K562 (cell line): ENCODE data around the gene OCEL1. TPM values are rescaled to one million over a fixed set of nuclear protein-coding genes. Genes with fewer than 3 reads are reported as not detected.
A peak's percentile ranks its signal among the peaks of the same experiment; 100 is the strongest.
"Not testable (repeated sequence)": the region's sequence is repeated elsewhere in the genome, so short reads cannot be mapped to it uniquely, and the experiment has no call there.

Experiments used
- ATAC-seq: fragments of 200-7000 bp; cut with Tn5 transposase; 3 replicates; pipeline ENCODE4 v1.9.1; 2020; ENCODE audit warnings: moderate library complexity
- BruUV-seq: library from RNA; stranded (reverse); fragments of 400-500 nt; replicated peaks from 2 replicates; lab custom pipeline; 2021; lab: Mats Ljungman, UMichigan
- CTCF ChIA-PET: fragments of 300-600 bp; formaldehyde crosslinking; extraction: SDS; loops from one replicate; lab custom pipeline; 2021; ENCODE audit warnings: low intra/inter-chr PET ratio; lab: Yijun Ruan, JAX
- POLR2A ChIA-PET: fragments of 300-600, 350-650 bp; sonication (Branson Sonifier 250); formaldehyde crosslinking; extraction: SDS; loops from one replicate; lab custom pipeline; 2021; ENCODE audit warnings: antibody characterized with exemption, inconsistent platforms; lab: Yijun Ruan, JAX
- DNase-seq, 4 experiments: peaks; one replicate each; pipeline versions ENCODE4 v3.0.0 to v3.0.0-alpha.2; 2011 to 2018; ENCODE audit warnings: low spot score in 3 of 4, mixed read lengths in 3 of 4; ENCODE audit errors: extremely low read depth in 1 of 4
- FAIRE-seq: peaks from 2 replicates; lab custom pipeline; 2011; peaks lifted over from hg19 to GRCh38; lab: Jason Lieb, UNC
- H2AFZ ChIP-seq: 2 replicates; pipeline ENCODE4 v1.6.0; 2011; ENCODE audit warnings: low read depth, low read length, control low read depth, inconsistent platforms
- H3K27ac ChIP-seq: fragments of 200-600 bp; 3 replicates; pipeline ENCODE4 v1.8.0; 2011; ENCODE audit warnings: low read depth, mild to moderate bottlenecking, control low read depth, inconsistent platforms, low read length, moderate library complexity, mixed read lengths; ENCODE audit errors: extremely low read depth
- H3K27me3 ChIP-seq, 2 experiments: fragments of 300-600 bp in 1 of 2; 2 replicates in 1 of 2; 3 replicates in 1 of 2; pipeline versions ENCODE4 v1.6.0 to v1.8.0; 2011; ENCODE audit warnings: inconsistent platforms in 2 of 2, low read length in 2 of 2, mild to moderate bottlenecking in 1 of 2, mixed read lengths in 1 of 2, moderate library complexity in 1 of 2; ENCODE audit not compliant: control insufficient read depth in 2 of 2, insufficient read depth in 2 of 2
- H3K36me3 ChIP-seq: fragments of 300-600 bp; 3 replicates; pipeline ENCODE4 v1.8.0; 2011; ENCODE audit warnings: mild to moderate bottlenecking, low read length, inconsistent platforms; ENCODE audit not compliant: control insufficient read depth, insufficient read depth
- H3K4me1 ChIP-seq, 2 experiments: fragments of 200-600 bp in 1 of 2; replicated peaks in 1 of 2; 2 replicates in 1 of 2; 3 replicates in 1 of 2; pipeline versions ENCODE4 v1.5.1 to v1.8.0; 2011; ENCODE audit warnings: inconsistent platforms in 2 of 2, low read length in 2 of 2, mild to moderate bottlenecking in 1 of 2, mixed read lengths in 1 of 2, moderate library complexity in 1 of 2; ENCODE audit not compliant: control insufficient read depth in 2 of 2, insufficient read depth in 2 of 2
- H3K4me2 ChIP-seq: 2 replicates; pipeline ENCODE4 v1.6.1; 2011; ENCODE audit warnings: low read length, control low read depth, inconsistent platforms, mixed read lengths; ENCODE audit not compliant: insufficient read depth
- H3K4me3 ChIP-seq: fragments of 200-600 bp; sonication (generic), shearing (Covaris generic); 2 replicates; pipeline ENCODE4 v1.5.1; 2016; ENCODE audit warnings: control low read depth, inconsistent platforms
- H3K79me2 ChIP-seq: fragments of 200-600 bp; 3 replicates; pipeline ENCODE4 v1.8.0; 2011; ENCODE audit warnings: low read length, inconsistent platforms; ENCODE audit not compliant: control insufficient read depth, insufficient read depth
- H3K9ac ChIP-seq, 2 experiments: 2 replicates each; pipeline versions ENCODE4 v1.6.0 to v1.6.1; 2011; ENCODE audit warnings: low read depth in 2 of 2, low read length in 2 of 2, control low read depth in 1 of 2, inconsistent platforms in 1 of 2, mild to moderate bottlenecking in 1 of 2, mixed read lengths in 1 of 2; ENCODE audit not compliant: insufficient read depth in 1 of 2
- H3K9me1 ChIP-seq: one replicate; pipeline ENCODE4 v1.6.0; 2011; ENCODE audit warnings: inconsistent platforms, mild to moderate bottlenecking, low read length, moderate library complexity; ENCODE audit not compliant: control insufficient read depth, insufficient read depth
- H3K9me3 ChIP-seq: replicated peaks from 2 replicates; pipeline ENCODE4 v1.5.1; 2011; ENCODE audit warnings: low read depth, low read length, inconsistent platforms; ENCODE audit not compliant: control insufficient read depth, insufficient read depth
- H4K20me1 ChIP-seq: replicated peaks from 2 replicates; pipeline ENCODE4 v1.6.1; 2011; ENCODE audit warnings: low read length, inconsistent platforms, mixed read lengths; ENCODE audit not compliant: control insufficient read depth, insufficient read depth
- RBFOX2 ChIP-seq: fragments of 200-400 bp; formaldehyde crosslinking; IDR thresholded peaks from 2 replicates; pipeline ENCODE4 v1.6.1; 2017; ENCODE audit warnings: low read depth, mild to moderate bottlenecking, low read length, moderate library complexity
- ZNF121 ChIP-seq: sonication (generic); formaldehyde crosslinking; conservative IDR thresholded peaks from 2 replicates; pipeline ENCODE4 v1.8.0; 2022; ENCODE audit warnings: missing genetic modification reagents
- ZNF589 ChIP-seq: fragments of 200-800 bp; sonication (Bioruptor generic); IDR thresholded peaks from 2 replicates; pipeline ENCODE4 v1.6.1; 2016; ENCODE audit warnings: low read depth, missing genetic modification characterization, missing compliant biosample characterization
- WGBS: fragments of 100-300 bp; shearing (Covaris generic); methylation state at CpG from one replicate; pipeline ENCODE4 v1.1.6; 2016; ENCODE audit warnings: low coverage, mixed read lengths; ENCODE audit not compliant: insufficient coverage; ENCODE audit errors: missing lambda C conversion rate; 5-methylcytosine and 5-hydroxymethylcytosine counted together
- in situ Hi-C: fragments of 300-500 bp; cut with MboI; formaldehyde crosslinking; loops from 4 replicates; pipeline ENCODE4 v1.15.0; 2018; ENCODE audit warnings: inconsistent platforms, mixed read lengths
- intact Hi-C: fragments of 100-400 bp; cut with micrococcal nuclease; formaldehyde crosslinking; loops from 2 replicates; pipeline ENCODE4 v1.14.2; 2022
- polyA plus RNA-seq, 8 experiments: library from polyadenylated mRNA; depleted of rRNA in 4 of 8; stranded (reverse) in 5 of 8; unstranded in 3 of 8; fragments of >200 nt; fragmentation: Nextera tagmentation in 2 of 8; fragmentation: Illumina TruSeq in 1 of 8; extraction: Ambion mirVana in 2 of 8; extraction: Trizol in 1 of 8; gene quantifications; 2 replicates each; pipeline versions ENCODE4 v1.2.1 to v1.2.3, GENCODE V29; 2011 to 2014; ENCODE audit warnings: inconsistent platforms in 1 of 8, missing spikeins in 1 of 8
- total RNA-seq, 7 experiments: library from RNA; depleted of rRNA in 6 of 7; stranded (reverse); fragments of >200 nt in 6 of 7; fragmentation: Illumina TruSeq in 2 of 7; extraction: Trizol in 2 of 7; gene quantifications; 2 replicates each; pipeline versions ENCODE4 v1.2.1 to v1.2.3, GENCODE V29; 2011 to 2021; ENCODE audit warnings: low replicate concordance in 1 of 7

The OCEL1 gene
- total and polyA plus RNA-seq, 9 of the 15 experiments (the other 6 are each of a cell fraction or from before 2014, with no cell fraction given), result 8.0 to 38.0 (median 12.4) TPM

DNA sequence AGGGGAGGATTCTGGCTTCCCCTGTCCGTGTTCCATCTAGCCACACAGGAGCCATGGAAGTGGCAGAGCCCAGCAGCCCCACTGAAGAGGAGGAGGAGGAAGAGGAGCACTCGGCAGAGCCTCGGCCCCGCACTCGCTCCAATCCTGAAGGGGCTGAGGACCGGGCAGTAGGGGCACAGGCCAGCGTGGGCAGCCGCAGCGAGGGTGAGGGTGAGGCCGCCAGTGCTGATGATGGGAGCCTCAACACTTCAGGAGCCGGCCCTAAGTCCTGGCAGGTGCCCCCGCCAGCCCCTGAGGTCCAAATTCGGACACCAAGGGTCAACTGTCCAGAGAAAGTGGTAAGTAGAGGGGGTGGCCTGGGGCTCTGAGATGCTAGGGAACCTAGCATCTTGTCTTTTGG is 42.7 kb downstream of the OCEL1 start:
- BruUV-seq, result no TSS peak
- Histone ChIP-seq H3K4me2 (peak overlapping the region; percentile 91), H3K27me3 (no peaks in the 10 kb centered on the region), H3K79me2 (peaks cover 19% of the 10 kb centered on the region), H3K9ac (peak overlapping the region; percentile 81 to 91; a peak in 3 of 4 replicates), H3K36me3 (peaks cover 34% of the 10 kb centered on the region), H4K20me1 (no peaks in the 10 kb centered on the region), H3K9me3 (no peaks in the 10 kb centered on the region), H3K9me1 (no peaks in the 10 kb centered on the region), H3K4me1 (peaks cover 3 to 13% of the 10 kb centered on the region in 2 experiments; a peak in 3 of 5 replicates), H2AFZ (no peak overlapping the region), H3K4me3 (peak overlapping the region; percentile 65), H3K27ac (peak overlapping the region; percentile 82; the same call in 2 of the 3 replicates)
- 90% methylated on average over 9 of the region's 13 CpGs for WGBS
- DNase-seq, result no peak
- ChIA-PET POLR2A (interaction anchor here (2.7 kb wide), 1 partner anchor 13 kb away, joined by 12 read pairs; the partner anchor contains the start of gene ANKLE1), CTCF (no interaction called here)
- intact Hi-C loops, result loop anchor here (5.0 kb wide), 1 partner anchor 41 kb away; the partner anchor contains the start of gene OCEL1
- FAIRE-seq, result no peak
- in situ Hi-C loops, result no loop called here
- ATAC-seq, result no peak
- TF ChIP-seq ZNF589 (CRISPR knock-in tag), result no peak
- TF ChIP-seq RBFOX2, result peak; percentile 40; the same call in 1 of the 2 replicates
- TF ChIP-seq, all 486 proteins: peak for 1

DNA sequence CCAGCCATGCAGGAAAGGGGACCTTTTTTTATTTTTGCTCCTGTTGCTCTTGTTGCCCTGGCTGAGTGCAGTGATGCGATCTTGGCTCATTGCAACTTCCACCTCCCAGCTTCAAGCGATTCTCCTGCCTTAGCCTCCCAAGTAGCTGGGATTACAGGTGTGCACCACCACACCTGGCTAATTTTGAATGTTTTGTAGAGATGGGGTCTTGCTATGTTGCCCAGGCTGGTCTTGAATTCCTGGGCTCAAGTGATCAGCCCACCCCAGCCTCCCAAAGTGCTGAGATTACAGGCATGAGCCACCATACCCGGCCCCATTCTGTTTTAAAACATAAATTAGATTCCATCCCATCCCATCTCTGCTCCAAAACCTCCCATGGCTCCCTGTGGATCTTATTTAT is 48.9 kb downstream of the OCEL1 start:
- H3K79me2 ChIP-seq, H3K4me3 ChIP-seq, intact Hi-C loops, ATAC-seq, H3K4me2 ChIP-seq, BruUV-seq, H3K27me3 ChIP-seq, H3K9me1 ChIP-seq, H3K9me3 ChIP-seq, CTCF ChIA-PET, H2AFZ ChIP-seq, H4K20me1 ChIP-seq, H3K9ac ChIP-seq, FAIRE-seq, DNase-seq, H3K27ac ChIP-seq, H3K4me1 ChIP-seq: not testable (repeated sequence)
- TF ChIP-seq ZNF121 (CRISPR knock-in tag), result peak; percentile 62; the same call in 1 of the 2 replicates
- POLR2A ChIA-PET, result interaction anchor here (0.7 kb wide), 2 partner anchors 8 to 59 kb away, joined by 3 to 4 read pairs; partner anchors contain the start of gene BABAM1
- in situ Hi-C loops, result loop anchor here (5.0 kb wide), 1 partner anchor 73 kb away; no protein-coding TSS in a partner anchor
- H3K36me3 ChIP-seq, result peaks cover 71% of the 10 kb centered on the region
- 96% methylated on average over 3 of the region's 3 CpGs for WGBS
